ENCODE measurements around the gene NAP1L4. TPM values are rescaled to one million over a fixed set of nuclear protein-coding genes. Genes with fewer than 3 reads are reported as not detected.

The NAP1L4 gene
- total RNA-seq, 1 experiment from 2014 or later = 274 TPM

GRCh38 chr11:2943711-2944118, 48.4 kb downstream of the NAP1L4 start:
- ChIA-PET POLR2A (no interaction called here), CTCF (no interaction called here)
- DNase-seq (ENCODE audit: low read depth, low spot score) (no peak), ATAC-seq (peak; percentile 2; the same call in 1 of the 2 replicates)
- in situ Hi-C loops (cut with HindIII; ENCODE audit: low pct_unique_long_range_greater_than_20kb, low sequenced_read_pairs) (no loop called here), intact Hi-C loops (cut with micrococcal nuclease; ENCODE audit: unreplicated experiment) (no loop called here)
- H3K36me3 ChIP-seq (ENCODE audit: control insufficient read depth, insufficient read depth, low read length) = peaks cover 14% of the 10 kb centered on the region
- H3K27me3 ChIP-seq (ENCODE audit: control insufficient read depth, insufficient read depth, low read length) = no peaks in the 10 kb centered on the region
- H3K9me3 ChIP-seq (ENCODE audit: control insufficient read depth, insufficient read depth, low read depth, low read length) = peaks cover 9% of the 10 kb centered on the region; the same call in 1 of the 2 replicates
- H3K27ac ChIP-seq (ENCODE audit: low read length) = no peak overlapping the region
- no peak overlapping the region for H3K4me3 ChIP-seq (ENCODE audit: low read depth in 2 of 2, low read length in 2 of 2)
- no TSS peak for BruUV-seq (replicated peaks)
- H3K4me1 ChIP-seq (ENCODE audit: control insufficient read depth, insufficient read depth, low read length) = peaks cover 25% of the 10 kb centered on the region
- TF ChIP-seq POLR2AphosphoS5 (IDR thresholded peaks at IDR 0.05; ENCODE audit: low read depth, low read length) = 0 out of 2 replicates have a peak, but pooled peaks have one; percentile 31
- TF ChIP-seq, protein P1, sequence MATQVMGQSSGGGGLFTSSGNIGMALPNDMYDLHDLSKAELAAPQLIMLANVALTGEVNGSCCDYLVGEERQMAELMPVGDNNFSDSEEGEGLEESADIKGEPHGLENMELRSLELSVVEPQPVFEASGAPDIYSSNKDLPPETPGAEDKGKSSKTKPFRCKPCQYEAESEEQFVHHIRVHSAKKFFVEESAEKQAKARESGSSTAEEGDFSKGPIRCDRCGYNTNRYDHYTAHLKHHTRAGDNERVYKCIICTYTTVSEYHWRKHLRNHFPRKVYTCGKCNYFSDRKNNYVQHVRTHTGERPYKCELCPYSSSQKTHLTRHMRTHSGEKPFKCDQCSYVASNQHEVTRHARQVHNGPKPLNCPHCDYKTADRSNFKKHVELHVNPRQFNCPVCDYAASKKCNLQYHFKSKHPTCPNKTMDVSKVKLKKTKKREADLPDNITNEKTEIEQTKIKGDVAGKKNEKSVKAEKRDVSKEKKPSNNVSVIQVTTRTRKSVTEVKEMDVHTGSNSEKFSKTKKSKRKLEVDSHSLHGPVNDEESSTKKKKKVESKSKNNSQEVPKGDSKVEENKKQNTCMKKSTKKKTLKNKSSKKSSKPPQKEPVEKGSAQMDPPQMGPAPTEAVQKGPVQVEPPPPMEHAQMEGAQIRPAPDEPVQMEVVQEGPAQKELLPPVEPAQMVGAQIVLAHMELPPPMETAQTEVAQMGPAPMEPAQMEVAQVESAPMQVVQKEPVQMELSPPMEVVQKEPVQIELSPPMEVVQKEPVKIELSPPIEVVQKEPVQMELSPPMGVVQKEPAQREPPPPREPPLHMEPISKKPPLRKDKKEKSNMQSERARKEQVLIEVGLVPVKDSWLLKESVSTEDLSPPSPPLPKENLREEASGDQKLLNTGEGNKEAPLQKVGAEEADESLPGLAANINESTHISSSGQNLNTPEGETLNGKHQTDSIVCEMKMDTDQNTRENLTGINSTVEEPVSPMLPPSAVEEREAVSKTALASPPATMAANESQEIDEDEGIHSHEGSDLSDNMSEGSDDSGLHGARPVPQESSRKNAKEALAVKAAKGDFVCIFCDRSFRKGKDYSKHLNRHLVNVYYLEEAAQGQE (IDR thresholded peaks at IDR 0.05; ENCODE audit: insufficient read depth in 1 of 2, low read depth in 2 of 2, low read length in 1 of 2) = no peak

- H3K27ac ChIP-seq (ENCODE audit: low read length) = no peak overlapping the region
- H3K27me3 ChIP-seq (ENCODE audit: control insufficient read depth, insufficient read depth, low read length) = no peaks in the 10 kb centered on the region
- no TSS peak for BruUV-seq (replicated peaks)
- intact Hi-C loops (cut with micrococcal nuclease; ENCODE audit: unreplicated experiment) (no loop called here), in situ Hi-C loops (cut with HindIII; ENCODE audit: low pct_unique_long_range_greater_than_20kb, low sequenced_read_pairs) (no loop called here)
- peaks cover 11% of the 10 kb centered on the region; the same call in 1 of the 2 replicates for H3K9me3 ChIP-seq (ENCODE audit: control insufficient read depth, insufficient read depth, low read depth, low read length)
- TF ChIP-seq TCF7L2 (IDR thresholded peaks at IDR 0.05; ENCODE audit: low read depth, low read length) (no peak), SIN3A (IDR thresholded peaks at IDR 0.05; ENCODE audit: borderline replicate concordance, insufficient read depth, low read depth, low read length) (no peak), POLR2AphosphoS5 (IDR thresholded peaks at IDR 0.05; ENCODE audit: low read depth, low read length) (no peak)
- TF ChIP-seq, protein P2, sequence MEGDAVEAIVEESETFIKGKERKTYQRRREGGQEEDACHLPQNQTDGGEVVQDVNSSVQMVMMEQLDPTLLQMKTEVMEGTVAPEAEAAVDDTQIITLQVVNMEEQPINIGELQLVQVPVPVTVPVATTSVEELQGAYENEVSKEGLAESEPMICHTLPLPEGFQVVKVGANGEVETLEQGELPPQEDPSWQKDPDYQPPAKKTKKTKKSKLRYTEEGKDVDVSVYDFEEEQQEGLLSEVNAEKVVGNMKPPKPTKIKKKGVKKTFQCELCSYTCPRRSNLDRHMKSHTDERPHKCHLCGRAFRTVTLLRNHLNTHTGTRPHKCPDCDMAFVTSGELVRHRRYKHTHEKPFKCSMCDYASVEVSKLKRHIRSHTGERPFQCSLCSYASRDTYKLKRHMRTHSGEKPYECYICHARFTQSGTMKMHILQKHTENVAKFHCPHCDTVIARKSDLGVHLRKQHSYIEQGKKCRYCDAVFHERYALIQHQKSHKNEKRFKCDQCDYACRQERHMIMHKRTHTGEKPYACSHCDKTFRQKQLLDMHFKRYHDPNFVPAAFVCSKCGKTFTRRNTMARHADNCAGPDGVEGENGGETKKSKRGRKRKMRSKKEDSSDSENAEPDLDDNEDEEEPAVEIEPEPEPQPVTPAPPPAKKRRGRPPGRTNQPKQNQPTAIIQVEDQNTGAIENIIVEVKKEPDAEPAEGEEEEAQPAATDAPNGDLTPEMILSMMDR (IDR thresholded peaks at IDR 0.05) = no peak
- TF ChIP-seq, protein P1 (IDR thresholded peaks at IDR 0.05; ENCODE audit: insufficient read depth in 1 of 2, low read depth in 2 of 2, low read length in 1 of 2) = no peak
- H3K36me3 ChIP-seq (ENCODE audit: control insufficient read depth, insufficient read depth, low read length) = peaks cover 9% of the 10 kb centered on the region; the same call in 1 of the 2 replicates
- peaks cover 25% of the 10 kb centered on the region for H3K4me1 ChIP-seq (ENCODE audit: control insufficient read depth, insufficient read depth, low read length)
- no peak overlapping the region for H3K4me3 ChIP-seq (ENCODE audit: low read depth in 2 of 2, low read length in 2 of 2)
- no peak for ATAC-seq
- POLR2A ChIA-PET = interaction anchor here (0.6 kb wide), 1 partner anchor 47 kb away, joined by 6 read pairs; no protein-coding TSS in a partner anchor
- CTCF ChIA-PET = interaction anchor here (0.6 to 0.7 kb wide), 2 partner anchors 78 to 149 kb away, joined by 3 read pairs; no protein-coding TSS in a partner anchor
- DNase-seq (ENCODE audit: low read depth, low spot score) = no peak
These were observed 49.0 kb downstream of the NAP1L4 start for GRCh38 chr11:2942872-2943710.

All from Panc1 (cell line).